Left ventricle myocardium inferior (tissue), 1 donor: ENCODE measurements around the gene LILRB4. TPM values are rescaled to one million over a fixed set of nuclear protein-coding genes. Genes with fewer than 3 reads are reported as not detected.
"Not testable (repeated sequence)": the region's sequence is repeated elsewhere in the genome, so short reads cannot be mapped to it uniquely, and the experiment has no call there.

Experiments used
- DNase-seq: peaks from one replicate; pipeline ENCODE4 v3.0.0-alpha.2; 2020
- H3K27ac ChIP-seq: fragments of 200-600 bp; replicated peaks from 2 replicates; pipeline ENCODE4 v1.8.0; 2021
- H3K27me3 ChIP-seq: fragments of 200-600 bp; 2 replicates; pipeline ENCODE4 v1.8.0; 2021; ENCODE audit warnings: low read depth
- H3K36me3 ChIP-seq: fragments of 200-600 bp; 2 replicates; pipeline ENCODE4 v1.8.0; 2021
- H3K4me1 ChIP-seq: fragments of 200-600 bp; 2 replicates; pipeline ENCODE4 v1.8.0; 2021
- H3K4me3 ChIP-seq: fragments of 200-600 bp; 2 replicates; pipeline ENCODE4 v1.8.0; 2021; ENCODE audit warnings: mild to moderate bottlenecking, moderate library complexity
- H3K9me3 ChIP-seq: fragments of 200-600 bp; replicated peaks from 2 replicates; pipeline ENCODE4 v1.8.0; 2021
- CTCF ChIP-seq: fragments of 200-600 bp; IDR thresholded peaks from 2 replicates; pipeline ENCODE4 v1.8.0; 2021; ENCODE audit warnings: antibody characterized with exemption, mild to moderate bottlenecking, borderline replicate concordance
- intact Hi-C: fragments of 100-400 bp; cut with micrococcal nuclease; formaldehyde crosslinking; loops from one replicate; pipeline ENCODE4 v1.11.0; 2022
- total RNA-seq: library from RNA; stranded (reverse); fragmentation: NEBNext Ultra II Directional; extraction: Animal tissue kit (Norgen Biotek cat#: 25700); gene quantifications from one replicate; pipeline ENCODE4 v1.2.1, GENCODE V29; 2021
- donor health status: DM: no; HTN: yes; CAD: no; lungs with severe emphysema.

LILRB4 gene
- total RNA-seq, 1 donor from 2014 or later, result 4.0 TPM

DNA sequence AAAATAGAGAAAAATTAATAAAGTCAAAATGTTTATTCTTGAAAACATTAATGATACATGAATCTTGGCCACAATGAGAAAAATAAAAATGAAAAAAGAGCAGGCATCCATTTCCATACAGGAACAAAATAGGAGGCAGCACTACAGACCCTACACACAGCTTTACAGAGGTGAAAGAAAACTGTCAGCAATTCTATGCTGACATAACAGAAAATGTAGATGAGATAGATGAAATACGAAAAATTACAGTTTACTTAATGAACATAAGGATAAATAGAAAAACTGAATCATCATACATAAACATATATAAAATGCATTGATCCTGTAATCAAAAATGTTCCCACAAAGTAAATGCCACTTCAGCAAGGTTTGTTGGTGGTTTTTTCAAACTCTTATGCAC is 5.6 kb downstream of the LILRB4 start:
- DNase-seq, result no peak
- H3K4me1 ChIP-seq, result no peaks in the 10 kb centered on the region
- no peak overlapping the region for H3K4me3 ChIP-seq
- no peak for TF ChIP-seq CTCF
- intact Hi-C loops, result no loop called here
- no peaks in the 10 kb centered on the region for H3K36me3 ChIP-seq
- no peak overlapping the region for H3K27ac ChIP-seq
- peaks cover 41% of the 10 kb centered on the region for H3K27me3 ChIP-seq
- peaks cover 32% of the 10 kb centered on the region for H3K9me3 ChIP-seq

GRCh38 chr19:54670576-54671357 is 8.0 kb downstream of the LILRB4 start:
- no peak for TF ChIP-seq CTCF
- H3K27me3 ChIP-seq, result peaks cover 21% of the 10 kb centered on the region
- no peak overlapping the region for H3K4me3 ChIP-seq
- intact Hi-C loops, result no loop called here
- no peak overlapping the region for H3K27ac ChIP-seq
- no peak for DNase-seq
- no peaks in the 10 kb centered on the region for H3K4me1 ChIP-seq
- peaks cover 32% of the 10 kb centered on the region for H3K9me3 ChIP-seq
- H3K36me3 ChIP-seq, result no peaks in the 10 kb centered on the region

DNA sequence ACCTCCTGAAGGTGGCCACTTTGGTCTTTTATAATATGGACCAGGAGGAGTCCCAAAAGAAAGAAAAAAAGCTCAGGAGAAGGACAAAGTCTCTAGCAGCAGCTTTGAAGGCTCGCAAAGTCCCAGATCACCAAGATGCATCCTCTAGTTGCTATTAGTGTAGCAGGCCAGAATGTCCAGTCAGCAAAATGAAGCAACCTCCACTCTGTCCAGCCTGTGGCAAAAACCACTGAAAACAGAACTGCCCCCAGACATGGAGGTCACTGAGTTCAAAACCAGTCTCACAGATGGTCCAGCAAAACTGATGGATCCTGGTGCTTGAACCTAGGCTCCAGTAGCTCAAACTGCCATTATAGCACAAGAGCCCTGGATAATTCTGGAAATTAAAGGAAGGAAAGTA is 10.4 kb downstream of the LILRB4 start:
- DNase-seq, result no peak
- no peaks in the 10 kb centered on the region for H3K36me3 ChIP-seq
- peaks cover 35% of the 10 kb centered on the region for H3K27me3 ChIP-seq
- H3K4me1 ChIP-seq, result no peaks in the 10 kb centered on the region
- H3K27ac ChIP-seq, result no peak overlapping the region
- H3K4me3 ChIP-seq, result no peak overlapping the region
- no peak for TF ChIP-seq CTCF
- intact Hi-C loops, result no loop called here
- H3K9me3 ChIP-seq, result peaks cover 17% of the 10 kb centered on the region

DNA sequence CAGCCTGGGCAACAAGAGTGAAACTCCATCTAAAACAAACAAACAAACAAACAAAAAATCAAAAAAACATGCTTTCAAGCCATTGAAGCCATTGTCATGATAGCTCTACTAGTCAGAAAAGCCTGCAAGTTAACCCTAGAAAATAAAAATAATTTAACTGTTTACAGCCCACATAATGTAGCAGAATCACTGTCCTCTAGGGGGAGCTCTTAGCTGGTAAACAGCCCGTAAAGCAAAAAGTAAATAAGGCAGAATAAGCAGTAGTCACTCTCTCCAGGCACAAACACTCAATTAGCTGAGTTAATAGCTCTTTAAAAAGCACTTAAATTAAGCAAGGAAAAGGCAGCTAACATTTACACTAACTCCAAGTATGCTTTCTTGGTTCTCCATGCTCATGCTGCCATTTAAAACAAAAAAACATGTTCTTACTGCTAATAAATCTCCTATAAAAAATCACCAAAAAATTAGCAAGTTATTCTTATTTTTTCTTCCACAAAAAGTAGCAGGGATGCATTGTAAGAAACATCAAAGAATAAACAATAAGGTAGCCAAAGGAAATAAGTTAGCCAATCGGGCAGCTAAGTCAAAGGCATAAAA is 11.3 kb downstream of the LILRB4 start:
- no peak for DNase-seq
- Histone ChIP-seq H3K27ac (no peak overlapping the region), H3K4me3 (no peak overlapping the region), H3K4me1 (no peaks in the 10 kb centered on the region), H3K36me3 (no peaks in the 10 kb centered on the region), H3K9me3 (peaks cover 8% of the 10 kb centered on the region), H3K27me3 (peaks cover 35% of the 10 kb centered on the region)
- TF ChIP-seq CTCF, result peak; percentile 67
- intact Hi-C loops, result no loop called here

- H3K4me1 ChIP-seq, H3K27ac ChIP-seq, H3K36me3 ChIP-seq, H3K9me3 ChIP-seq, intact Hi-C loops, DNase-seq, H3K4me3 ChIP-seq: not testable (repeated sequence)
- H3K27me3 ChIP-seq, result peaks cover 35% of the 10 kb centered on the region
- TF ChIP-seq CTCF, result peak; percentile 89
Measured at GRCh38 chr19:54676210-54676834, 13.5 kb downstream of the LILRB4 start.
